H9 (cell line): Measurements from ENCODE around the gene ZNF576. TPM values are rescaled to one million over a fixed set of nuclear protein-coding genes. Genes with fewer than 3 reads are reported as not detected.

Source experiments
- DNase-seq: peaks from one replicate; pipeline ENCODE4 v3.0.0-alpha.2; 2017
- H2AFZ ChIP-seq: one replicate; pipeline ENCODE4 v1.6.1; 2013; ENCODE audit warnings: mild to moderate bottlenecking, low read length, control low read depth, moderate library complexity
- H2AK5ac ChIP-seq: 2 replicates; pipeline ENCODE4 v1.6.1; 2013; ENCODE audit warnings: low read length, control low read depth, mixed read lengths; ENCODE audit not compliant: insufficient read length
- H2BK120ac ChIP-seq: one replicate; pipeline ENCODE4 v1.6.1; 2013; ENCODE audit warnings: low read depth, mild to moderate bottlenecking, low read length, control low read depth, inconsistent platforms; ENCODE audit not compliant: poor library complexity, severe bottlenecking
- H2BK12ac ChIP-seq: 2 replicates; pipeline ENCODE4 v1.6.1; 2013; ENCODE audit warnings: low read length, control low read depth, mixed read lengths, low read depth; ENCODE audit not compliant: insufficient read length
- H2BK15ac ChIP-seq: 2 replicates; pipeline ENCODE4 v1.6.1; 2013; ENCODE audit warnings: low read depth, low read length, control low read depth
- H2BK20ac ChIP-seq: one replicate; pipeline ENCODE4 v1.6.1; 2013; ENCODE audit warnings: low read depth, mild to moderate bottlenecking, low read length, control low read depth, inconsistent platforms; ENCODE audit not compliant: poor library complexity, severe bottlenecking
- H2BK5ac ChIP-seq: 2 replicates; pipeline ENCODE4 v1.6.1; 2013; ENCODE audit warnings: low read length, control low read depth, mixed read lengths; ENCODE audit not compliant: insufficient read length
- H3K14ac ChIP-seq: 2 replicates; pipeline ENCODE4 v1.6.1; 2013; ENCODE audit warnings: low read length, control low read depth; ENCODE audit not compliant: insufficient read depth
- H3K18ac ChIP-seq: 2 replicates; pipeline ENCODE4 v1.6.1; 2013; ENCODE audit warnings: low read depth, mild to moderate bottlenecking, mixed read lengths, low read length, control low read depth; ENCODE audit not compliant: insufficient read length
- H3K23ac ChIP-seq: 2 replicates; pipeline ENCODE4 v1.6.1; 2013; ENCODE audit warnings: low read length, control low read depth, mixed read lengths, low read depth; ENCODE audit not compliant: insufficient read length
- H3K23me2 ChIP-seq: 2 replicates; pipeline ENCODE4 v1.6.1; 2013; ENCODE audit warnings: low read depth, mild to moderate bottlenecking, mixed read lengths, low read length, control low read depth; ENCODE audit not compliant: insufficient read length, poor library complexity, severe bottlenecking
- H3K27ac ChIP-seq: 2 replicates; pipeline ENCODE4 v1.5.1; 2013; ENCODE audit warnings: low read length, control low read depth, mixed read lengths, low read depth; ENCODE audit not compliant: insufficient read length
- H3K27me3 ChIP-seq: 2 replicates; pipeline ENCODE4 v1.6.1; 2013; ENCODE audit warnings: low read length, control low read depth, inconsistent platforms; ENCODE audit not compliant: insufficient read depth
- H3K4ac ChIP-seq: 2 replicates; pipeline ENCODE4 v1.6.1; 2013; ENCODE audit warnings: low read depth, mild to moderate bottlenecking, control low read depth, inconsistent platforms, low read length, moderate library complexity
- H3K4me1 ChIP-seq: 2 replicates; pipeline ENCODE4 v1.6.1; 2013; ENCODE audit warnings: low read length, control low read depth, inconsistent platforms; ENCODE audit not compliant: insufficient read depth
- H3K4me2 ChIP-seq: 2 replicates; pipeline ENCODE4 v1.6.1; 2013; ENCODE audit warnings: low read length, control low read depth, mixed read lengths; ENCODE audit not compliant: insufficient read length, insufficient read depth
- H3K56ac ChIP-seq: 2 replicates; pipeline ENCODE4 v1.6.1; 2013; ENCODE audit warnings: low read depth, mild to moderate bottlenecking, mixed read lengths, low read length, control low read depth; ENCODE audit not compliant: insufficient read length
- H3K79me1 ChIP-seq: 2 replicates; pipeline ENCODE4 v1.6.1; 2013; ENCODE audit warnings: low read depth, mild to moderate bottlenecking, moderate library complexity, low read length, control low read depth, inconsistent platforms; ENCODE audit not compliant: insufficient read depth, poor library complexity, severe bottlenecking
- H3K79me2 ChIP-seq: 2 replicates; pipeline ENCODE4 v1.6.1; 2013; ENCODE audit warnings: low read length, control low read depth, inconsistent platforms; ENCODE audit not compliant: insufficient read depth
- H3K9ac ChIP-seq: 2 replicates; pipeline ENCODE4 v1.6.1; 2013; ENCODE audit warnings: low read length, control low read depth, mixed read lengths; ENCODE audit not compliant: insufficient read length; ENCODE audit errors: extremely low read depth
- H3K9me3 ChIP-seq: one replicate; pipeline ENCODE4 v1.6.1; 2013; ENCODE audit warnings: low read depth, low read length, inconsistent platforms; ENCODE audit not compliant: control insufficient read depth
- H3T11ph ChIP-seq: one replicate; pipeline ENCODE4 v1.6.1; 2013; ENCODE audit warnings: mild to moderate bottlenecking, low read length, control low read depth, inconsistent platforms
- H4K20me1 ChIP-seq: one replicate; pipeline ENCODE4 v1.6.1; 2013; ENCODE audit not compliant: control insufficient read depth, insufficient read length, insufficient read depth
- H4K5ac ChIP-seq: 2 replicates; pipeline ENCODE4 v1.6.1; 2013; ENCODE audit warnings: low read depth, mild to moderate bottlenecking, mixed read lengths, low read length, control low read depth; ENCODE audit not compliant: insufficient read length
- H4K8ac ChIP-seq: replicated peaks from 2 replicates; pipeline ENCODE4 v1.6.1; 2013; ENCODE audit warnings: low read length, control low read depth, mixed read lengths, low read depth; ENCODE audit not compliant: insufficient read length
- H4K91ac ChIP-seq: 2 replicates; pipeline ENCODE4 v1.6.1; 2013; ENCODE audit warnings: low read depth, mild to moderate bottlenecking, moderate library complexity, mixed read lengths, low read length, control low read depth; ENCODE audit not compliant: insufficient read length
- H3K27ac Mint-ChIP-seq, 3 experiments: 2 replicates in 2 of 3; 3 replicates in 1 of 3; pipeline ENCODE4 v1.8.0; 2020 to 2021; ENCODE audit warnings: mixed read lengths in 3 of 3, mild to moderate bottlenecking in 1 of 3, moderate library complexity in 1 of 3
- H3K27me3 Mint-ChIP-seq: 2 replicates; pipeline ENCODE4 v1.8.0; 2021; ENCODE audit warnings: low read depth, mild to moderate bottlenecking, moderate library complexity, mixed read lengths
- H3K36me3 Mint-ChIP-seq, 3 experiments: 2 replicates in 2 of 3; 3 replicates in 1 of 3; pipeline ENCODE4 v1.8.0; 2020 to 2021; ENCODE audit warnings: low read depth in 3 of 3, mixed read lengths in 3 of 3; ENCODE audit not compliant: insufficient read depth in 1 of 3
- H3K4me1 Mint-ChIP-seq, 2 experiments: 2 replicates each; pipeline ENCODE4 v1.8.0; 2020; ENCODE audit warnings: mixed read lengths in 2 of 2
- H3K4me3 Mint-ChIP-seq, 2 experiments: 2 replicates in 1 of 2; 3 replicates in 1 of 2; pipeline ENCODE4 v1.8.0; 2020 to 2021; ENCODE audit warnings: mild to moderate bottlenecking in 2 of 2, mixed read lengths in 2 of 2, moderate library complexity in 1 of 2
- H3K9me3 Mint-ChIP-seq, 2 experiments: 2 replicates in 1 of 2; 3 replicates in 1 of 2; pipeline ENCODE4 v1.8.0; 2020; ENCODE audit warnings: mild to moderate bottlenecking in 2 of 2, mixed read lengths in 2 of 2, moderate library complexity in 1 of 2
- CTCF ChIP-seq: fragments of 200-600 bp; sonication (generic); conservative IDR thresholded peaks from 3 replicates; pipeline ENCODE4 v1.8.0; 2021; ENCODE audit warnings: antibody characterized with exemption, mild to moderate bottlenecking
- WGBS: extraction: QIAGEN DNeasy Blood & Tissue Kit; methylation state at CpG from one replicate; pipeline ENCODE4 v1.1.7; 2013; ENCODE audit warnings: missing lambda C conversion rate, low lambda C conversion rate, mixed read lengths; ENCODE audit not compliant: insufficient read length; ENCODE audit errors: extremely low coverage; 5-methylcytosine and 5-hydroxymethylcytosine counted together
- total RNA-seq: library from RNA; stranded (reverse); gene quantifications from 2 replicates; pipeline ENCODE4 v1.2.1, GENCODE V29; 2021

The ZNF576 gene
- total RNA-seq, 1 experiment from 2014 or later, result 19.7 TPM

GRCh38 chr19:43569657-43570056 is 26.7 kb upstream of the ZNF576 start:
- TF ChIP-seq CTCF, result no peak
- H3K4ac ChIP-seq, result no peak overlapping the region
- H2BK12ac ChIP-seq, result no peak overlapping the region
- H2BK120ac ChIP-seq, result no peak overlapping the region
- Mint-ChIP-seq H3K36me3 (peaks cover 0 to 24% (median 18%) of the 10 kb centered on the region in 3 experiments; a peak in 6 of 7 replicates), H3K4me1 (peaks cover 5 to 13% of the 10 kb centered on the region in 2 experiments; a peak in 3 of 4 replicates), H3K27me3 (no peaks in the 10 kb centered on the region), H3K4me3 (no peak overlapping the region), H3K27ac (peak overlapping the region; percentile 34 to 78 (median 62); a peak in 4 of 7 replicates), H3K9me3 (no peaks in the 10 kb centered on the region)
- no peaks in the 10 kb centered on the region for H4K20me1 ChIP-seq
- H2BK20ac ChIP-seq, result no peak overlapping the region
- no peak overlapping the region for H3K18ac ChIP-seq
- H3K56ac ChIP-seq, result no peak overlapping the region
- no peak overlapping the region for H2BK15ac ChIP-seq
- no peaks in the 10 kb centered on the region; the same call in 1 of the 2 replicates for H3K79me2 ChIP-seq
- H3K4me2 ChIP-seq, result no peak overlapping the region
- H2AFZ ChIP-seq, result no peak overlapping the region
- H3K9me3 ChIP-seq, result no peaks in the 10 kb centered on the region
- H3K23me2 ChIP-seq, result peaks cover under 1% of the 10 kb centered on the region
- no peaks in the 10 kb centered on the region for H3K4me1 ChIP-seq
- H4K91ac ChIP-seq, result no peak overlapping the region
- WGBS, result no CpG with 5 or more reads among the region's 5 CpGs
- no peak overlapping the region for H4K5ac ChIP-seq
- no peak overlapping the region for H3K27ac ChIP-seq
- H3K14ac ChIP-seq, result no peak overlapping the region
- no peaks in the 10 kb centered on the region for H3K27me3 ChIP-seq
- no peak overlapping the region for H3K23ac ChIP-seq
- no peak for DNase-seq
- H2BK5ac ChIP-seq, result no peak overlapping the region
- no peak overlapping the region for H3T11ph ChIP-seq
- no peak overlapping the region for H2AK5ac ChIP-seq
- H3K9ac ChIP-seq, result no peak overlapping the region
- no peak overlapping the region for H4K8ac ChIP-seq
- no peaks in the 10 kb centered on the region for H3K79me1 ChIP-seq
